PFSK-1 (cell line): Measurements from ENCODE around the gene SIRT6.

Source experiments
- FOXP2 ChIP-seq: optimal IDR thresholded peaks from 2 replicates; pipeline ENCODE3; 2011; ENCODE audit warnings: borderline replicate concordance, control low read depth, inconsistent platforms; ENCODE audit not compliant: insufficient read depth; ENCODE audit errors: extremely low read length, extremely low read depth
- POLR2AphosphoS5 ChIP-seq: IDR thresholded peaks from 2 replicates; pipeline ENCODE4 v1.6.1; 2012; ENCODE audit warnings: low read depth, mild to moderate bottlenecking, control low read depth, low read length, moderate library complexity
- REST ChIP-seq, 2 experiments: IDR thresholded peaks; 2 replicates each; pipeline versions ENCODE4 v1.6.1 to v1.8.0; 2011 to 2012; ENCODE audit warnings: low read depth in 2 of 2, low read length in 2 of 2, control low read depth in 1 of 2, inconsistent platforms in 1 of 2, mild to moderate bottlenecking in 1 of 2, moderate library complexity in 1 of 2; ENCODE audit not compliant: insufficient read depth in 1 of 2
- SIN3A ChIP-seq: IDR thresholded peaks from 2 replicates; pipeline ENCODE4 v1.6.1; 2012; ENCODE audit warnings: mild to moderate bottlenecking, low read length, moderate library complexity, borderline replicate concordance; ENCODE audit not compliant: insufficient read depth
- TAF1 ChIP-seq: IDR thresholded peaks from 2 replicates; pipeline ENCODE4 v1.6.1; 2012; ENCODE audit warnings: low read length, control low read depth, borderline replicate concordance; ENCODE audit not compliant: insufficient read depth

The SIRT6 gene

GRCh38 chr19:4183967-4184717, 1.8 kb upstream of the SIRT6 start:
- TF ChIP-seq TAF1 (no peak), REST (IDR thresholded peaks at IDR 0.05; ENCODE audit: insufficient read depth in 1 of 2, low read depth in 2 of 2, low read length in 2 of 2) (no peak)

- TF ChIP-seq TAF1 (no peak), REST (IDR thresholded peaks at IDR 0.05; ENCODE audit: insufficient read depth in 1 of 2, low read depth in 2 of 2, low read length in 2 of 2) (no peak), POLR2AphosphoS5 (no peak), SIN3A (no peak), FOXP2 (no peak)
Observed at GRCh38 chr19:4181053-4181508, 1.3 kb downstream of the SIRT6 start.

GRCh38 chr19:4178990-4179389, 3.4 kb downstream of the SIRT6 start:
- no peak for TF ChIP-seq TAF1
- no peak for TF ChIP-seq POLR2AphosphoS5
- no peak for TF ChIP-seq REST (IDR thresholded peaks at IDR 0.05; ENCODE audit: insufficient read depth in 1 of 2, low read depth in 2 of 2, low read length in 2 of 2)
- no peak for TF ChIP-seq SIN3A
- TF ChIP-seq FOXP2 = no peak

- no peak for TF ChIP-seq REST (IDR thresholded peaks at IDR 0.05; ENCODE audit: insufficient read depth in 1 of 2, low read depth in 2 of 2, low read length in 2 of 2)
- TF ChIP-seq FOXP2 = no peak
- no peak for TF ChIP-seq TAF1
- TF ChIP-seq SIN3A = no peak
- TF ChIP-seq POLR2AphosphoS5 = no peak
Observed at GRCh38 chr19:4177146-4177545, 5.2 kb downstream of the SIRT6 start.

- TF ChIP-seq SIN3A (no peak), POLR2AphosphoS5 (no peak), FOXP2 (no peak), TAF1 (no peak), REST (IDR thresholded peaks at IDR 0.05; ENCODE audit: insufficient read depth in 1 of 2, low read depth in 2 of 2, low read length in 2 of 2) (no peak)
Observed at GRCh38 chr19:4175669-4175931, 6.8 kb downstream of the SIRT6 start.
